ENCODE measurements around the gene CDH19.

CDH19 gene

DNA sequence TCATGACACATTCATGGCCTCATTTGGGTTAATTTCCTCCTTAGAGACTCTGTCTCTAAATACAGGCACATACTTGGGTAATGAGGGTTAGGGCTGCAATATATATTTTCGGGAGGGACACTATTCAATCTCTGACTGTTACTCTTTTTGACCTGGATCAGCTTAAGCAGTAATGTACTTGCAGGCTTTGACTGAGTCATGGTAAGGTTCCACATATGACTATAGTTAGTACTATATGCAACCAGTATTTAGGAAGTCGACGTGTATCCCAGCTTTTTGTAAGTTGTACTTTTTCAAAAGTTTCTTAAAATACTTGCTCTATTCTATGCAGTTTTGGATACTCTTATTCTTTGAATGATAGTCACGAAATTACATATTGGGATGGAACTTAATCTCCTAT lies 37.2 kb upstream of the CDH19 start:
- Histone ChIP-seq H3K4me3 (ENCODE audit: insufficient read depth, low read length, poor library complexity, severe bottlenecking) (no peak overlapping the region), H3K36me3 (ENCODE audit: low read length) (no peaks in the 10 kb centered on the region), H3K9ac (ENCODE audit: low read length) (no peak overlapping the region), H3K4me2 (ENCODE audit: low read depth, low read length, poor library complexity, severe bottlenecking) (no peak overlapping the region), H3F3A (ENCODE audit: insufficient read depth) (no peaks in the 10 kb centered on the region), H3K27me3 (ENCODE audit: low read length) (no peaks in the 10 kb centered on the region), H2AFZ (ENCODE audit: low read depth, low read length, severe bottlenecking) (no peak overlapping the region), H3K27ac (ENCODE audit: low read depth, low read length) (no peak overlapping the region), H3K9me2 (replicated peaks; ENCODE audit: insufficient read depth, low read length) (no peaks in the 10 kb centered on the region), H3K79me2 (ENCODE audit: insufficient read depth, low read length) (no peaks in the 10 kb centered on the region), H4K20me1 (ENCODE audit: low read depth, low read length) (no peaks in the 10 kb centered on the region), H3K9me3 (ENCODE audit: insufficient read depth, low read length) (no peaks in the 10 kb centered on the region)
- TF ChIP-seq, protein P1, sequence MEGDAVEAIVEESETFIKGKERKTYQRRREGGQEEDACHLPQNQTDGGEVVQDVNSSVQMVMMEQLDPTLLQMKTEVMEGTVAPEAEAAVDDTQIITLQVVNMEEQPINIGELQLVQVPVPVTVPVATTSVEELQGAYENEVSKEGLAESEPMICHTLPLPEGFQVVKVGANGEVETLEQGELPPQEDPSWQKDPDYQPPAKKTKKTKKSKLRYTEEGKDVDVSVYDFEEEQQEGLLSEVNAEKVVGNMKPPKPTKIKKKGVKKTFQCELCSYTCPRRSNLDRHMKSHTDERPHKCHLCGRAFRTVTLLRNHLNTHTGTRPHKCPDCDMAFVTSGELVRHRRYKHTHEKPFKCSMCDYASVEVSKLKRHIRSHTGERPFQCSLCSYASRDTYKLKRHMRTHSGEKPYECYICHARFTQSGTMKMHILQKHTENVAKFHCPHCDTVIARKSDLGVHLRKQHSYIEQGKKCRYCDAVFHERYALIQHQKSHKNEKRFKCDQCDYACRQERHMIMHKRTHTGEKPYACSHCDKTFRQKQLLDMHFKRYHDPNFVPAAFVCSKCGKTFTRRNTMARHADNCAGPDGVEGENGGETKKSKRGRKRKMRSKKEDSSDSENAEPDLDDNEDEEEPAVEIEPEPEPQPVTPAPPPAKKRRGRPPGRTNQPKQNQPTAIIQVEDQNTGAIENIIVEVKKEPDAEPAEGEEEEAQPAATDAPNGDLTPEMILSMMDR (IDR thresholded peaks at IDR 0.05; ENCODE audit: insufficient read depth, low read length, poor library complexity, severe bottlenecking) = no peak
- no peak for TF ChIP-seq EZH2phosphoT487 (conservative IDR thresholded peaks at IDR 0.05; ENCODE audit: low read length)

DNA sequence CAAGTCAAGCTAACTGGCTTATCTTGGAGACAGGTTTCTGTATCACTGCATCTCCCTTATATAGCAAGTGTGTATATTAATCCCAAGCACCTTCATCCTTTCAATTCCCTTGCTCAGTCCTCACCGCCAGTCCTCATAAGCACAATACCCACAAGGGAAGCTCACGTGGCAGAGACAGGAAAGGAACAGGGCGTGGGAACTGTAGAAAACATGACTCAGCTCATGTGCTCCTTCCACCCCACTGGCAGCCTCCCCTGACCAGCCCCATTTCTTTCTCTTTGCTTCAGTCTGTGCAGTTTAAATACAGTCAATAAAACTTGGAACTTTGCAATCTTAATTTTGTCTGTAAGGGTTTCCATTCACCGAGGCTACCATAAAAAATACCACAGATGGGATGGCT lies 36.5 kb upstream of the CDH19 start:
- Histone ChIP-seq H3K4me3 (ENCODE audit: insufficient read depth, low read length, poor library complexity, severe bottlenecking) (no peak overlapping the region), H3K79me2 (ENCODE audit: insufficient read depth, low read length) (no peaks in the 10 kb centered on the region), H3K36me3 (ENCODE audit: low read length) (no peaks in the 10 kb centered on the region), H3K9ac (ENCODE audit: low read length) (no peak overlapping the region), H3K27ac (ENCODE audit: low read depth, low read length) (no peak overlapping the region), H2AFZ (ENCODE audit: low read depth, low read length, severe bottlenecking) (no peak overlapping the region), H3K27me3 (ENCODE audit: low read length) (no peaks in the 10 kb centered on the region), H3F3A (ENCODE audit: insufficient read depth) (no peaks in the 10 kb centered on the region), H3K9me3 (ENCODE audit: insufficient read depth, low read length) (no peaks in the 10 kb centered on the region), H3K9me2 (replicated peaks; ENCODE audit: insufficient read depth, low read length) (no peaks in the 10 kb centered on the region), H4K20me1 (ENCODE audit: low read depth, low read length) (no peaks in the 10 kb centered on the region), H3K4me2 (ENCODE audit: low read depth, low read length, poor library complexity, severe bottlenecking) (no peak overlapping the region)
- TF ChIP-seq, protein P1 (IDR thresholded peaks at IDR 0.05; ENCODE audit: insufficient read depth, low read length, poor library complexity, severe bottlenecking) = no peak
- no peak for TF ChIP-seq EZH2phosphoT487 (conservative IDR thresholded peaks at IDR 0.05; ENCODE audit: low read length)

DNA sequence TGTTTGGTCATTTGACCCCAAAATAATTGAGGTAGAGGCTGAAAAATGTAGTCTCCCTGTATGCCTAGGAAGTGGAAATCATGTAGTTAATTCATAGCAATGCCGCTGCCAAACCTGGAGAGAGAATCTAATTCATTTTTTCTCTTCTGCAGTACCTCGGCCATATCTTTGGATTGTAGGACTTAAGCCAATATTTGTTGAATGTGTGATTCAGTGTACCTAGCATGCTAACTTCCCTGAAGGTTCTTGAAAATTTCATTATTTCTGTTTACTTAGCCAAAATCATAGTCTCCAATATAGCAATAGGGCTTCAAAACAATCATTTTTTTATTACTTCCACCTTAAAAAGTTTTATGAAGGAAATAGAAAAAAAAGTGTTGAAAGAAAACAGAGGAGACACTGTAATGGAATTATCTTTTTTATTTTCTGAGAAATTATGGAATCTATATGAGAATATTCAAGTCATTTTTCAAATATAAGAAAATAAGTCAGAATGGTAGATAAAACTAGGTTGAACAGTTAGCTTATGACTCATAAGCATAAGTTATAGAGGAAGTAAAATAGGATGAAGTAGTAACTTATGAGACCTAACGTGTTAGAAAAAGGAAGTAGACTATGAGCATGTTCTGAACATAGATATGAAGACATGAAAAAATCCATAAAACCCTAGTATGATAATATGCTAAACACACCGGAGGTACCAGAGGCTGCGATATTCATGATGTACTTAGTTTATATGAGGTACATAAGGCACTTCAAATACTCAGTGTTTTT lies 35.2 kb upstream of the CDH19 start:
- Histone ChIP-seq H3K27me3 (ENCODE audit: low read length) (no peaks in the 10 kb centered on the region), H3K9me3 (ENCODE audit: insufficient read depth, low read length) (no peaks in the 10 kb centered on the region), H3K4me3 (ENCODE audit: insufficient read depth, low read length, poor library complexity, severe bottlenecking) (no peak overlapping the region), H3K4me2 (ENCODE audit: low read depth, low read length, poor library complexity, severe bottlenecking) (no peak overlapping the region), H3K36me3 (ENCODE audit: low read length) (no peaks in the 10 kb centered on the region), H3K27ac (ENCODE audit: low read depth, low read length) (no peak overlapping the region), H2AFZ (ENCODE audit: low read depth, low read length, severe bottlenecking) (no peak overlapping the region), H3F3A (ENCODE audit: insufficient read depth) (no peaks in the 10 kb centered on the region), H4K20me1 (ENCODE audit: low read depth, low read length) (no peaks in the 10 kb centered on the region), H3K9ac (ENCODE audit: low read length) (no peak overlapping the region), H3K9me2 (replicated peaks; ENCODE audit: insufficient read depth, low read length) (no peaks in the 10 kb centered on the region), H3K79me2 (ENCODE audit: insufficient read depth, low read length) (no peaks in the 10 kb centered on the region)
- TF ChIP-seq, protein P1 (IDR thresholded peaks at IDR 0.05; ENCODE audit: insufficient read depth, low read length, poor library complexity, severe bottlenecking) = no peak
- TF ChIP-seq EZH2phosphoT487 (conservative IDR thresholded peaks at IDR 0.05; ENCODE audit: low read length) = no peak

Measured in SU-DHL-6 (cell line).